ENCODE results near the gene CD164L2. TPM values are rescaled to one million over a fixed set of nuclear protein-coding genes. Genes with fewer than 3 reads are reported as not detected.
"Not testable (repeated sequence)": the region's sequence is repeated elsewhere in the genome, so short reads cannot be mapped to it uniquely, and the experiment has no call there.

CD164L2 gene
- 0.21 TPM for total RNA-seq

- peak; percentile 34 for DNase-seq
These were observed at the start of gene CD164L2 for GRCh38 chr1:27383039-27383605. TSS of gene CD164L2 (minus strand) at chr1:27383333. CDS start at chr1:27383239, 94 bp downstream.

- not testable (repeated sequence) for DNase-seq
These were observed 49.6 kb upstream of the CD164L2 start for GRCh38 chr1:27432725-27433124.

GRCh38 chr1:27431601-27431940 is 48.4 kb upstream of the CD164L2 start:
- DNase-seq, result no peak

GRCh38 chr1:27430903-27431600 is 47.9 kb upstream of the CD164L2 start:
- DNase-seq, result peak; percentile 65

GRCh38 chr1:27429029-27429425 is 45.9 kb upstream of the CD164L2 start:
- no peak for DNase-seq

- peak; percentile 83 for DNase-seq
These were observed 45.3 kb upstream of the CD164L2 start for GRCh38 chr1:27428316-27429028.

GRCh38 chr1:27427816-27428315 is 44.7 kb upstream of the CD164L2 start:
- DNase-seq, result no peak

GRCh38 chr1:27427329-27427728 is 44.2 kb upstream of the CD164L2 start:
- no peak for DNase-seq

GRCh38 chr1:27423709-27424108 is 40.6 kb upstream of the CD164L2 start:
- no peak for DNase-seq

GRCh38 chr1:27418326-27419185 is 35.4 kb upstream of the CD164L2 start:
- peak; percentile 90 for DNase-seq

GRCh38 chr1:27417713-27418112 is 34.6 kb upstream of the CD164L2 start:
- DNase-seq, result no peak

- DNase-seq, result peak; percentile 70
These were observed 33.4 kb upstream of the CD164L2 start for GRCh38 chr1:27416387-27417111.

- DNase-seq, result no peak
These were observed 31.0 kb upstream of the CD164L2 start for GRCh38 chr1:27414091-27414490.

- DNase-seq, result no peak
These were observed 29.9 kb upstream of the CD164L2 start for GRCh38 chr1:27413004-27413403.

GRCh38 chr1:27412502-27412901 is 29.4 kb upstream of the CD164L2 start:
- no peak for DNase-seq

GRCh38 chr1:27410709-27411108 is 27.6 kb upstream of the CD164L2 start:
- no peak for DNase-seq

GRCh38 chr1:27409669-27410068 is 26.5 kb upstream of the CD164L2 start:
- DNase-seq, result no peak

GRCh38 chr1:27408151-27408550 is 25.0 kb upstream of the CD164L2 start:
- DNase-seq, result no peak

GRCh38 chr1:27406791-27407190 is 23.7 kb upstream of the CD164L2 start:
- DNase-seq, result not testable (repeated sequence)

- DNase-seq, result peak; percentile 65
These were observed 23.2 kb upstream of the CD164L2 start for GRCh38 chr1:27406362-27406680.

- not testable (repeated sequence) for DNase-seq
These were observed 22.6 kb upstream of the CD164L2 start for GRCh38 chr1:27405598-27406361.

All from tongue (tissue), 2 donors.